HG03442 (cell line): ENCODE measurements around the gene ZNF827.

Experiments used
- ATAC-seq: cut with Tn5 transposase; IDR thresholded peaks from one replicate; pipeline ENCODE4 v1.9.1; 2021; ENCODE audit warnings: mild to moderate bottlenecking, moderate library complexity; ENCODE audit not compliant: unreplicated experiment

Gene ZNF827

DNA sequence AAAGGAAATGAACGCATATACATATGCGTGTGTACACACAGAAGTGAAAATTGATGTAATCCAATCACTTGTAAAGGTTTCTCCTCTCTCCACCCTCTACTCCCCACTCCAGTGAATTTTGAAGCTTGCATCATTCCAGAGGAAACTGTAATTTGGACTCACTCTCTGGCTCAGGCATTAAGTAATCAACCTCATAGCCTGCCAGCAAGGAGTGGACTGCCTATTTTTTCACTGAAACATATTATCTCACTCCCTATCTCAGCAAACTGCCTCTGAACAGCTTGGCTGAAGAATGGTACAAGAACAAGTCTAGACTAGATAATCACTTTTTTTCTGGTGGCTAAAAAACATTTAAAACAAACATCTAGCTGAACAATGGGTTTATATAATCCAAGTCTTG, 134.5 kb downstream of the ZNF827 start:
- no peak for ATAC-seq

DNA sequence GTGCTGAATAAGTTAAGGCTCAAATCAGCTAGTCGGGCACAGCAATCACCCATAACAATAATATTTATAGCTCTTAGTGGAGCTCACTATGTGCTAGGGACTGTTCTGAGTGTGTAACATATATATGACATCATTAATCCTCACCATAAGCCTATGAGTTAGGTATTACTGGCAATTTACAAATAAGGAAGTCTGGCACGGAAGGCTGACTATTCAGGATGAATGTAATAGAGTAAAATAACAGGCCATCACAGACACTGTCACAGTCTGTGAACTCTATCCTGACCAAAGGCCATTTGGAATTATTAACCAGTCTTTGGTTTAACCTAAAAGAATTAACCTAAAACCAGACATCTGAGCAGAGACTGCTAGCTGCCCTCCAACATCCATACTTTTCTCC, 139.4 kb downstream of the ZNF827 start:
- ATAC-seq = no peak

DNA sequence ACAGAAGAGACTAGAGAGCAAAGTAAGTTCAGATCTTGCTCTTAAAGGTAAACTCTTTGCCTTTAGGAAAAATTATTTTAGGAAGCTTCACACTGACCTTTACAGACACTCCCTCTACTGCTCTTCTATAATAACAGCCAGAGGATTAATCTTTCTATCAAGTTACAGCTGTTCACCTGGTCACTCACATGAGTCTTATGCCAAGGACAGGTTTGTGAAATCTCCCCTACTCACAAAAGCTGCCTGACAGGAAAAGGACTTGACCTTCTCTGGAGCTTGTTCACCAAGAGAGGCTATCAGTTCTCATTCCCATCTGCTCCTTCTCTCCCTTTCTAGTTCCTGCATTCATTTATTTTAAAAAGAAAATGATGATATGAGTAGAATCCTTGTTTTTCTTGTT, 141.3 kb downstream of the ZNF827 start:
- no peak for ATAC-seq

DNA sequence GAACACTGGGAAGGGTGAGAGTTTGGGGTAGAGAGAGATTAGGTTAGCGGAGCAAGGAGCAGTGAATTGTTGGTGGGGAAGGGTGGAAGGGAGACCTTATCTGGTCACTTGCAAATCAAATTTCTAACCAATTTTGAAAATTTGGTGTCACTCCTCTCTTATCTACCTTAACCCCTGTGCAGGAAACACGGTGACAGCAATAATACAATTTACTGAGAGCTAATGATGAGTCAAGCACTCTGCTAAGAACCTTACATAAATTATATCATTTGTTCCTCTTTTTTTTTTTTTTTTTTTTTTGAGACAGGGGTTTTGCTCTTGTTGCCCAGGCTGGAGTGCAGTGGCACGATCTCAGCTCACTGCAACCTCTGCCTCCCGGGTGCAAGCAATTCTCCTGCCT, 142.3 kb downstream of the ZNF827 start:
- no peak for ATAC-seq

DNA sequence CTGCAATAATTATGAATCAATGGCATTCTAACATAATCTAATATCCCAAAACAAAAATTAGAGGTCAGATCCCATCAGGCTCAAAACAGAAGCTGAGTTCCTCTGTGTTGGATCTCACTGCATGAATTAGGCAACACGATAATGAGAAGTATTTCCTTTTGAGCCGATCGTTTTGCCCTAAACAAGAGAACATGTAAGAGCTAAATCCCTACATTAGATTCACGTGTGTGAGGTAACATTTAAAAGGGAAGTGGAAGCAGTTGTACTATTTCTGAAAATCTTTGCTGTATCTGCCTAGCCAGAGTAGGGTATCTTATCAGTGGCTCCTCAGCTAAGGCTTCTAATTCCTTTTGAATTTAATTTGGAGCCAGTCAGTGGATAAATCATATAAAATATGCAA, 143.1 kb downstream of the ZNF827 start:
- no peak for ATAC-seq

DNA sequence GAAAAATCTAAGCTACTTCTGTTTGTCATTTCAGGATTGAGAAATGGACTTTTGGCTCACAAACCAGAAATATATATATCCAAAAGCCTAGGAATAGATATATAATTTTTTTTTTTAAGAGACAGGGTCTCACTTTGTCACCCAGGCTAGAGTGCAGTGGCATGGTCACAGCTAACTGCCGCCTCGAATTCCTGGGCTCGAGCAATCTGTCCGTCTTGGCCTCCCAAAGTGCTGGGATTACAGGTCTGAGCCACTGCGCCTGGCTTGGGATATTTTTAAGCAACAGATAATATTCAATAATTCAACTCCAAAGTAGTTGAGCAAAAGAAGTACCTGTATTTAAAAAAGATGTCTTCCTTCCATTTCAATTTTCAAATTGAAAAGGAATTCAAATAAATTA, 146.2 kb downstream of the ZNF827 start:
- ATAC-seq = no peak

DNA sequence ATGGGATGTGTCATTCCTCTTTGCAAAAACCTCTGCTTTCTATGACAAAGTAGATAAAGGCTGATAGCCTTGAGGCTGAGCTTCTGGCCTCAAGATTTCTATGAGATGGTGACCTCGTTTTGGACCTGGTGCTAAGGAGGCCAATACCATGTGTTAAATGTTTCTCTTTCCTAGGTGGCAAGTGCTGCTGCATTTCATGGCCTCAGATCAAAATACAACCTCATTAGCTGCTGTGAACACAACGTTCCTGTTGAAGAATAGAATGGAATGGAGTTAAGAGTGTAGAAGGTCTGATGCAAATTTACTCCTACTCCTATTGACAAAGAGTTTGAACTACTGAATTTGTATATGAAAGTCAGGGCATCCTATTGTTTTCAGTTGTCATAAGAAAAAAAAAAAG, 146.6 kb downstream of the ZNF827 start:
- no peak for ATAC-seq

DNA sequence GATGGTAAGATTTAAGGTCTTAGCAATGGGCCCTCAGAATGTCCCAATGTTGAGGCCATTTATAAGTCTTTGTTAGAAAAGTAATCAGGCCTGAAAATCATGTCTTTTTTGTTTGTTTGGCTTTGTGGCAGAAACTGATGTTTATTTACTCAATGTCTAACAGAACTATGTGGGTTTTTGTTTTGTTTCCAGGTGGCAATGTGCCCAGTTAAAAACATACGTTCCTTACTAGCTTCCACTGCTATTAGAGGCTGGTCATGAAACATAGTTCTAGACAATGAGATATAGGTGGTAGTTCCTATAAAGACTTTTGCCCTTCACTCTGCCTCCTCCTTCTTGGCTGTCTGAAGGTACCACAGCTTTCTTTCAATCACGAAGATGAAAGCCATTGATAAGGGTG, 149.9 kb downstream of the ZNF827 start:
- ATAC-seq = no peak

DNA sequence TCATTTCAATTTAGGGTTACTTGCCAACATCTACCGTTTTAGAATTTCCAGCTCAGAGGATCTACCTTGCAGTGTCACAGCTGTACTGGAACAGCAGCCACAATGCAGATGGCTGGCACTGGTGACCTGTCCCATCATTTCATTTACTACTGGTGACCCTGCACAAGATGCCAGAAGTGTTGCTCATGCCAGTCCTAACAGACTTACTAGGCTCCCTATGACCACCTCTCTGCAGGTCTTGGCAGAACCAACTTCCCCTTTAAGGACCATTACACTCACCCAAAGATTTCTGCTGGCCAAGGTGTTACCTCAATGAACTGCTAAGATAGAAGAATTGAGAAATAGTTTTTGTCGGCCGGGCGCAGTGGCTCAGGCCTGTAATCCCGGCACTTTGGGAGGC, 151.8 kb downstream of the ZNF827 start:
- ATAC-seq = no peak

DNA sequence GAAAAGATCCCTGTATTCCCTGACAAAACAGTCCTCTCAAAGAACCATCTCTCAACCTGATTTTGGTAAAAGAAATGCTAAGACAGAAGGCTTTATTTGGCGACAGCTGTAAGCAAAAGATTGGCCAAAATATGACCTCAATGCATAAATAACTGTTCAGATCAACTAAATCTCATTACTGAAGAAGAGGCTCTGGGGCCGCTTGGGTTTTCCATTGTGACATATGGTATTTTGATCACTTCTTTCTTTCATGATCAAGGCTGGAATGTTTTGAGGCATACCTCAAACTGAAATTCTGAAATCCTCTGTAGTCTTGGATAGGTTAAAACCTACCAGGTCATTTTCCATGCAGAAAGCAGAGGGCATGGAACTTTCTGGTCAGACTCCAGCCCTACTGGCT, 152.4 kb downstream of the ZNF827 start:
- no peak for ATAC-seq

DNA sequence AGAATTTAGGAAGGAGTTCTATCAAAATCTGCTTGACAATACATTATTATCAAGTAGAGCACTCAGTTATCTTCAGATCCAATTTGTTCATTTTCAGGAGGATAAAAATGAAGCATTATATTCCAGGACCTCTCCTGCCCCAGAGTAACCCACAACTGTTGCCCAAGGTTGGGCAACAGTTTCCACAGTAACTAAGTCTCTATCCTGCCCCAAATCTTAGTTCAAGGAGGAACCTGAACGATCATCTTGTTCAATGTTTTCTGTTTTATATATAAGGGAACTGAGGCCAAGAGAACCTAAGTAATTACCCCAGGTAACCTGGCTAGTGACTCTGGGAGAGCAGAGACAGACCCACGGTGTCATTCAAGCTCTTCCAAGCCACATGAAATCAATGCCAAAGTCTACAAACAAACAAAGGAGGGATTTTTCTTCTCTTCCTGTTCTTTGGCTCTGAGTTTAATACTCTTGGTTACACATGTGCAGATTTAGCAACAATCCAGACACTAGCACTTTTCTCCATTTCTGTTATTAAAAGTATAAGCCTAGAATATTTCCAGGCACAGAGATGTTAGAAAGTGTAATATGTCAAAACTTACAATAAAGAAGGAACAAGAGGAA, 153.1 kb downstream of the ZNF827 start:
- no peak for ATAC-seq

DNA sequence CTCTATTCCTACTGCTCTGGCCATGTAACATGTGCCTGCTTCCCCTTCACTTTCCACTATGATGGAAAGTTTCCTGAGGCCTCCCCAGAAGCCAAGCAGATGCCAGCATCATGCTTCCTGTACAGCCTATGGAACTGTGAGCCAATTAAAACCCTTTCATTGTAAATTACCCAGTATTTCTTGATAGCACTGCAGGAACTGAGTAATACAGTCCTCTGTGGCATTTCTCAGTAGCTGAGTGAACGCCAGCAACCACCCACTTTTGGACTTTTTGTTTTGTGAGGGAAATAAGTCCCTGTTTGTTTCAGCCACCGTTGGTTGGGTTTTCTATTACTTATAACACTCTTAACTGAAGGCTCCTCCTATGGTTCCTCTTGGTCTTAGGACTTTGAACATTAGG, 154.6 kb downstream of the ZNF827 start:
- no peak for ATAC-seq

DNA sequence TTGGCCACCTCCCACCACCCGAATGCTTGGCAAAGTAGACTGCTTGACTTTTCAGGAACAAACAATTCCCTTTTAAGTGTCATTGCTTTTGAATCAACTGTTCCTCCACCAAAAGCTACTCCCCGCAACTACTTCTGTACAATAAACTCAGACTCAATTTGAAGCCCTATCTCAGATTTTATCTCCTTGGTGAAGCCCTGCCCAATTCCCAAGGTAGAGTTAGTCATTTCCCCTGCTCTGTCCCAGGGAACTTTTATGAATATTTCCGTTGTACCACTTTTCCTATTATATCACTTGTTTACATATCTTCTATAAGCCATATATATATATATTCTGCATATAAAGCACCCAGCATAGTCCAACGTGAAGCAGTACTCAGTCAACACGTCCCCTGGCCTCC, 155.9 kb downstream of the ZNF827 start:
- ATAC-seq = no peak

DNA sequence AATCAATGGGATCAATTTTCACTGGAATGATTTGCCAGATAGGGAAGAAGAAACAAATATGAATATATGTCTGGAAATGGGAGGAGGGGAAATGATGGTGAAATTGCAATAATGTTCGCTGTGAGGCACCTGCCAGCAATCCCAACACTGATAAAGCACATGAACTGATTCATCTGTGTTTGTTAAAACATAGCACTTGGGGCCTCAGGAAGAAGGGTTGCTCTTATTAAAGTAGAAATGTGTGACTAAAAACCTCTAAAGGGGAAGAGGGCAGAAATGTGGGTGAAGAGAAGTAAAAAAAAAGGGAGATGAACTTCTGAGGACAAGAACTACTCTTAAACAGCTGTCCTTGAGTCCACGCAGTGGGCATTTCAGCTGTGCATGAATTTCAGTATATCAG, 157.3 kb downstream of the ZNF827 start:
- ATAC-seq = no peak

DNA sequence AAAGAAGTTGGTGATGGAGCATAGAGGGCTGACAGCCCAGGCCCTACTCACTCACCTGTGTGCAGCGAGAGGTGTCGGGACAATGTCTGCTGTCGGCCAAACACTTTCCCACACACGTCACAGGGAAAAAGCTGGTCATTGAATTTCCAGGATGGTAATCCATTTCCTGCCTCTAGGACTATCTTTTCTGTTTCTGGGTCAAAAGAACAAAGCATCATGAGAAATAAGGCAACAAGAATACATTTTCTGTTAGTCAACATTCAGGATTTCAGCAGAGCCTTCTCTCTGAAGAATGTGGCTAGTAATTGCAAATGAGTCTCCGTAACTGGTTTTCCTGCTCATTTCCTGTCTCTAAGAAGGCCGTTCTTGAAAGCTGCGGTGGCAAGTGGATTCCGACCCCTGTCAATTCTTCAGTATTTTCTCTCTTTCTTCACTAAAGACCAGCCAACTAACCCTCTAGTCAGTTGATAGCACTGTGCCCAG, 159.3 kb downstream of the ZNF827 start:
- no peak for ATAC-seq

DNA sequence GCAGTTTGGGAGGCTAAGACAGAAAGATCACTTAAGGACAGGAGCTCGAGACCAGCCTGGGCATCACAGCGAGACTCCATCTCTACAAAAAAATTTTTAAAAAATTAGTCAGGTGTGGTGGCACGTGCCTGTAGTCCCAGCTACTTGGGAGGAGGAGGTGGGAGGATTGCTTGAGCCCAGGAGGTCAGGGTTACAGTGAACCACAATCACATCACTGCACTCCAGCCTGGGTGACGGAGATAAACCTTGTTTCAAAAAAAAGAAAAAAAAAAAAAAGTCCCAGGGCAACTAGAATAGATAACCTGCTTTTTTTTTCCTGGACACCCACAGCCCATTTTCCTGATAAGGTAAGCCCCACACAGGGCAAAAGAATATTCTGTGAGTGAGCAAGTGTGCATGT, 162.4 kb downstream of the ZNF827 start:
- no peak for ATAC-seq

DNA sequence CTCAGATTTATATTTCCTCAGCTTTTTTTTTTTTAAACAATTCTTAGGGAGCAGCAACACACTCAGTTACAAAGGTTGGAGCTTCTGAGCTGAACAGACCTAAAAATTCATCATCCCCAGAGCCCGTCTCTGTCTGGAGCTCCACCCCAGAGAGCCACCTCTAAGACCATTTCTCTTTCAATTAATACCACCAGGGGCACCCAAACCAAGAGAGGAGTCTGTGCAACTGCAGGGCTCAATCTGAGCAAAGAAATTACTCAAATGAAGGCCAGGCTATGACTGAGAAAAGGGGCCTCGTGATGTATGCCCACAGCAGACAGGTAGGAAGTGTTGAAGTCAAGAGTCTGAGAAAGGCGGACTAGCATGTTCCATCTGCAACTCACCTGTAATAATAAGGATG, 163.2 kb downstream of the ZNF827 start:
- no peak for ATAC-seq

DNA sequence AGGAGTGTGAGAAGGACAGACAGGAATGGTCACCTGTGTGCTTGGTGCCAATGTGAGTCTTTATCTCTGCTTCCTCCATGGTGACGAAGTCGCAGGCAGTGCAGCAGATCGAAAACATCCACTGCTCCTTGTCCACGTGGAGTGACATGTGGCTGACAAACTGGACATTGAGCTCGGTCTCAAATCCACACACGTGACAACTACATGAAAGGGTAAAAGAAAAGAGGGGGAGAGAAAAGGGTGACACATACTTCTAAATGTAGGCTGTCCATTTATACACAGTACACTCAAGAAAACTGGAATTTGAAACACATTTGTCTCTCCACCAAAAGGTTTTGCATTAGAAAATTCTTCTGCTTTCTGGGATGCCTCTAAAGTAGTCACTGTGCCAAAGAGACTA, 164.2 kb downstream of the ZNF827 start:
- no peak for ATAC-seq

DNA sequence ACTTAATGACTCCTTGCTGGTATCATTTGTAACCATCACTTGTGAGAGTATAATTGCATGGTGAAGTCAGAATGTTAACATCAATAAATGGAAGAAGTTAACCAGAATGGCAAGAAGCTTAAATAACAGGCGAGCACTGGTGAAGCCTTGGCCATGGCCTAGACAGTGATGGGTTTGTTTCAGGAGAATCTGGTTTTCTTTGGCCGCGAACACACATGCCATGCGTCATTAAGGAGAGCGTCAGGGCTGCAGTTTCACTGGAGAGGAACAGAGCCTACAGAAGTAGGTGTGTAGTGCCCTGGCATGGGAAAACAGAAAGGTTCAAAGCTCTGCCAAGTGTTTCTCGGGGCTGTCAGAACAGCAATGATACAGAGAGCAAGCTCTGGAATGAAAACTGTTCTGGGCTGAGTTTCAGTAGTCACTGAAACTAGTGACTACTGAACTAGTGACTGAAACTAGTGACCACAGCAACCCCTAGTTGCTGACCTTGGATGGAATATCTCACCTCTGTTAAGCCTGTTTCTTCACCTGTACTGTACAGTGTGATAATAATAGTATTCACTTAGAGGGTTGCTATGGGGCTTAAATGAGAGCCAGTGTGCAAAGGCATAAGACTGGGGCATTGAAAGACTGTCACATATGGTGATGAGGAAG, 164.9 kb downstream of the ZNF827 start:
- ATAC-seq = peak; percentile 95

DNA sequence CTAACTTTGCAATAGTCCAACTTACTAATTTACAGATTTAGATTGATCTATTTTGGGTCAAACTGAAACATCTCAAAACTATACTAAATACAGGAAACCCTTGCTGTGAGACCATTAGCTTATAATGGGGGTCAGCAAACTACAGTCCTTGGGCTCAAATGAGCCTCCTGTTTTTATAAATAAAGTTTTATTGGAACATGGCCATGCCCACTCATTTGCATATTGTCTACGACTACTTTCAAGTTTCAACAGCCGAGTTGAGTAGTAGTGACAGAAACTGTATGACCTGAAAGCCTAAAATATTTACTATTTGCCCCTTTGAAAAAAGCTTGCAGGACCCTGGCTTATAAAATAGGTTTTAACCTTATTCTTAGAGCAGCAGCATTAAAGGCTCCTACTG, 166.3 kb downstream of the ZNF827 start:
- ATAC-seq = no peak

DNA sequence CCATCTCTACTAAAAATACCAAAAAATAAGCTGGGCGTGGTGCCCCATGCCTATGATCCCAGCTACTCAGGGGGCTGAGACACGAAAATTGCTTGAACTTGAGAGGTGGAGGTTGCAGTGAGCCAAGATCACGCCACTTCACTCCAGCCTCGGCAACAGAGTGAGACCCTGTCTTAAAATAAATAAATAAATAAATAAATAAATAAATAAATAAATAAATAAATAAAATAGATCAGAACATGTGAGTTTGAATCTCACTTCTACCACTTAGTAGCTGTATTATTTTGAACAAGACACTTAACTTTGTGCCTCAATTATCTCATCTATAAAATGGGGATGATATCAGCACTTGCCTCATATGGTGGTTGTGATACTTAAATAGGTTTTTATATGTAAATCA, 168.5 kb downstream of the ZNF827 start:
- no peak for ATAC-seq

DNA sequence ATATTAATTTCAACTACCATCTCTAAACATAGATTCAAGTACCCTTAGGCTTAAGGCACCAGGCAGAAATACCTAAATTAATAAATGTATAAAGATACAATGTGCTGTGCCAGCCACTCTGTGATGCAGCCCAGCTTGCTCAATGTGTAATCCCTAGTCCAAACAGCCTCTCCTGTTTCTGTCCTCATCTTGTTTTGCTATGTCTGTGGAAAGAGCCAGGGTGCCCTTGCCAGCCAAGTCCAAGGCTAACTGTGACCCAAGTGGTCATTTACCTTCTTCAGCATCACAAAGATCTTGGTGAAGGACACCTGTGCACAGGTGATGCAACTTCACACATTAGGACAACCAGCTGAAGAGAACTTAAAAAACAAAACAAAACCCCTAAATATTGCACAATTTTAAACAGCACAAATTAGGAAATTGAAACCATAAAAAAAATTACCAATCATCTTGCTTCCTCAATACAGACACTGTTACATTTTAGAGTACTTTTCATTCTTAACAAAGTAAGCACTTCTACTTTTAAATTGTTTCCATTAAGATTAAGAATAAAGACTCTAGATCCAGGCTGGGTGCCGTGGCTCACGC, 169.1 kb downstream of the ZNF827 start:
- no peak for ATAC-seq

DNA sequence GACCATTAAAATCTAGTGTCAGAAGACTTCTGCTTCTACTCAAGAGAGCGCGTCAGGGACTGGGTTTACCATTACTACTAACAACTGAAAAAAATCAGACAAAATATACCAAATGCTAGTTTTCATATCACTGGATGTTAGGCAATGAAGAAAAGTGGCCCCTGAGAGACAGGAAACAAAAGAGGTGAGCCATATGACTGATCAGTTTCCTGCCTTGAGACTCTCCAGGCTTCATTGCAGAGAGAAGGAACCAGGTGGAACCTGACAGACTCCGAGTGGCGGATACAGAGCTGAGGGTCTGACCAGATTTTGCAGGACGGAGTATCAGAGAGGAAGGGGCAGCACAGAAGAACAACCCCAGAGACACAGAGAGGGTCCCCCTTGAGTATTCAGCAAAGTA, 172.3 kb downstream of the ZNF827 start:
- no peak for ATAC-seq
